ENCODE results near the gene MYL9. TPM values are rescaled to one million over a fixed set of nuclear protein-coding genes. Genes with fewer than 3 reads are reported as not detected.

MYL9 gene
- polyA plus RNA-seq, 1 of the 3 experiments (the other 2 are of a cell fraction): not detected

DNA sequence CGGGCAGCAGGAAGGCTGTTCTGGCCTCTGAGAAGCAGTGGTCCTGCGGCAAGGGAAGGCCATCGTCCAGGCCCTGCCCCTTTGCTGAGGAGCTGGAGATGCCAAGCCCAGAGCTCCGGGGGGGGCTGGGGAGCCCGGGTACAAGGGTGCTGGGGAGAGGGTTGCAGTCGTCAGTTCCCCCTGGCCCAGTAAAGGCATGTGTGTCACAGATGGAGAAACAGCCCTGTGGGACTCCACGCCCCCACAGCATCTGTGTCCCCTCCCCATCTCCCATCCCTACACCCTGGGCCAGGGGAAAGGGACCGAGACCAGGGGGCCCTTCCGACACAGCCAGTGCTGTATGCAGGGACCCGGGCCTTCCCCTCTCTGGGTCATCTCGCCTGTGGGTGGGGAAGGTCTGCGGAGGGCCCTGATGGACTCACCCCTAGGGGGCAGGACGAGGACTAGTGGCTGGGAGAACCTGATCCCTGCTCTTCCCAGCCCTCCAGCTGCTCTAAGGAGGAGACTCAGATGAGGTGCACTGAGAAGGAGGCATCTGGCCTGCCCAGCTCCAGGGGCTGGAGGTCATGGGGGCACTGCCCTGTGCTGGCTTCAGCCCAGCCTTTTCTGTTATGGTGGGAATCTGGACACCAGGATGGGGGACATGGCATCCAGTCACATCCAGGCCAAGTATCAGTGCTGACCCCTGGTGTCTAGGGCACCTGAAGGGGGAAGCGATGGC lies 609 bp downstream of the MYL9 start:
- Histone ChIP-seq H4K20me1 (ENCODE audit: insufficient read depth) (no peaks in the 10 kb centered on the region), H3K4me1 (ENCODE audit: control insufficient read depth in 1 of 2, insufficient read depth in 2 of 2, low read depth in 1 of 2, low read length in 1 of 2) (peaks cover 0 to 8% of the 10 kb centered on the region in 2 experiments; a peak in 2 of 4 replicates), H3K9me3 (no peaks in the 10 kb centered on the region), H3K36me3 (replicated peaks in 1 of 2; ENCODE audit: control insufficient read depth in 1 of 2, insufficient read depth in 2 of 2, low read length in 1 of 2) (no peaks in the 10 kb centered on the region), H3K27ac (ENCODE audit: low read depth in 2 of 2, low read length in 1 of 2) (no peak overlapping the region), H3K9ac (no peak overlapping the region), H3K79me2 (ENCODE audit: insufficient read depth) (no peaks in the 10 kb centered on the region), H3F3A (replicated peaks; ENCODE audit: insufficient read depth) (peaks cover 10% of the 10 kb centered on the region), H2AFZ (ENCODE audit: low read depth) (no peak overlapping the region), H3K4me3 (ENCODE audit: low read depth in 2 of 2, low read length in 1 of 2) (no peak overlapping the region; a peak in 1 of 4 replicates), H3K27me3 (ENCODE audit: insufficient read depth) (no peaks in the 10 kb centered on the region), H3K9me2 (no peaks in the 10 kb centered on the region), H3K4me2 (no peak overlapping the region)
- POLR2A ChIA-PET: no interaction called here
- CTCF ChIA-PET: interaction anchor here (0.6 to 1.3 kb wide), 3 partner anchors 8 to 63 kb away, joined by 3 read pairs; partner anchors contain the start of gene RAB5IF
- DNase-seq: peak; percentile 55
- 53% methylated on average over 8 of the region's 14 CpGs for WGBS (ENCODE audit: low lambda C conversion rate)
- TF ChIP-seq TEAD4 (IDR thresholded peaks at IDR 0.05; ENCODE audit: borderline replicate concordance, insufficient read depth): no peak
- TF ChIP-seq, protein P1, sequence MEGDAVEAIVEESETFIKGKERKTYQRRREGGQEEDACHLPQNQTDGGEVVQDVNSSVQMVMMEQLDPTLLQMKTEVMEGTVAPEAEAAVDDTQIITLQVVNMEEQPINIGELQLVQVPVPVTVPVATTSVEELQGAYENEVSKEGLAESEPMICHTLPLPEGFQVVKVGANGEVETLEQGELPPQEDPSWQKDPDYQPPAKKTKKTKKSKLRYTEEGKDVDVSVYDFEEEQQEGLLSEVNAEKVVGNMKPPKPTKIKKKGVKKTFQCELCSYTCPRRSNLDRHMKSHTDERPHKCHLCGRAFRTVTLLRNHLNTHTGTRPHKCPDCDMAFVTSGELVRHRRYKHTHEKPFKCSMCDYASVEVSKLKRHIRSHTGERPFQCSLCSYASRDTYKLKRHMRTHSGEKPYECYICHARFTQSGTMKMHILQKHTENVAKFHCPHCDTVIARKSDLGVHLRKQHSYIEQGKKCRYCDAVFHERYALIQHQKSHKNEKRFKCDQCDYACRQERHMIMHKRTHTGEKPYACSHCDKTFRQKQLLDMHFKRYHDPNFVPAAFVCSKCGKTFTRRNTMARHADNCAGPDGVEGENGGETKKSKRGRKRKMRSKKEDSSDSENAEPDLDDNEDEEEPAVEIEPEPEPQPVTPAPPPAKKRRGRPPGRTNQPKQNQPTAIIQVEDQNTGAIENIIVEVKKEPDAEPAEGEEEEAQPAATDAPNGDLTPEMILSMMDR (IDR thresholded peaks at IDR 0.05): peak; percentile 35; the same call in 1 of the 2 replicates

DNA sequence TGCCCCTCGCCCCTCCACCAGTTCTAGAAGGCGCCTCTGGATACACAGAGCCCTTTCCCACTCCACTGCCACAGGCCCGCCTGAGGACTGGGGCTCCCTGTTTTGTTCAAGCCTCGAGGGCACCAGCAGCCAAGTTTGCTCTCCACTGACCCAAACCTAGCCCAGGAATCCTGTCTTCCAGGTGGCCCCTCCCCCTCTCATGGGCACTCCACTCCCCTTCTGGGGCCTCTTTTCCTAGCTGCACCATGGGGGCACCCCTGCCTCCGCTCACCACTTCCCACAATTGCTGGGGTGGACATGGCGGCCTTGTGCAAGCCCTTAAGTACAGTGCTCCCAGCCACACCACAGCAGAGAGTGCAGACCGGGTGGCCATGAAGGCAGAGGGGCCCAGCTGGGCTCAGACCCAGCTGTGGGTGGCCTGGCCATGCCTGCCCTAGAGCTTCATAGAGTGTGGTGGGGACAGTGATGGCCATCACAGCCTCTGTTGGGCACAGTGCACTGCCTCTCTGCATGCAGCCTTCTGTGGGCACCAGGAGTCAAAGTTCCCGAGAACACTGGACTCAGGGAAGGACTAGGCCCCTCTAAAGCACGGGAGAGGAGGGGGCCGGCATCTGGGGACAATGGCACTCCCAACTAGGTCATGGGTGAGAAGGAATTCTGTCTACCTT lies 1.3 kb downstream of the MYL9 start:
- Histone ChIP-seq H3K9me2 (no peaks in the 10 kb centered on the region), H3K4me2 (no peak overlapping the region), H3K9ac (no peak overlapping the region)

More for the DNA sequence above, 1.3 kb downstream of the MYL9 start:
- no peak overlapping the region; a peak in 1 of 4 replicates for H3K4me3 ChIP-seq (ENCODE audit: low read depth in 2 of 2, low read length in 1 of 2)
- TF ChIP-seq GATA2 (CRISPR knock-in tag; IDR thresholded peaks at IDR 0.05) (no peak), RAD21 (IDR thresholded peaks at IDR 0.05; ENCODE audit: low read length) (no peak), MXI1 (IDR thresholded peaks at IDR 0.05; ENCODE audit: low read depth, low read length) (no peak), EZH2phosphoT487 (IDR thresholded peaks at IDR 0.05; ENCODE audit: borderline replicate concordance, low read depth) (no peak), CHD2 (IDR thresholded peaks at IDR 0.05; ENCODE audit: low read length, partially characterized antibody) (no peak), GABPA (IDR thresholded peaks at IDR 0.05; ENCODE audit: low read depth) (no peak), RXRA (IDR thresholded peaks at IDR 0.05; ENCODE audit: borderline replicate concordance, low read depth) (no peak), SMC3 (IDR thresholded peaks at IDR 0.05; ENCODE audit: low read depth, low read length) (no peak), MEF2A (IDR thresholded peaks at IDR 0.05; ENCODE audit: borderline replicate concordance, low read depth) (no peak), YY1 (IDR thresholded peaks at IDR 0.05; ENCODE audit: low read depth) (no peak), RFX5 (IDR thresholded peaks at IDR 0.05; ENCODE audit: low read length) (no peak)
- TF ChIP-seq, protein P2, sequence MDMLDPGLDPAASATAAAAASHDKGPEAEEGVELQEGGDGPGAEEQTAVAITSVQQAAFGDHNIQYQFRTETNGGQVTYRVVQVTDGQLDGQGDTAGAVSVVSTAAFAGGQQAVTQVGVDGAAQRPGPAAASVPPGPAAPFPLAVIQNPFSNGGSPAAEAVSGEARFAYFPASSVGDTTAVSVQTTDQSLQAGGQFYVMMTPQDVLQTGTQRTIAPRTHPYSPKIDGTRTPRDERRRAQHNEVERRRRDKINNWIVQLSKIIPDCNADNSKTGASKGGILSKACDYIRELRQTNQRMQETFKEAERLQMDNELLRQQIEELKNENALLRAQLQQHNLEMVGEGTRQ (IDR thresholded peaks at IDR 0.05; ENCODE audit: borderline replicate concordance, low read depth, low read length): no peak
- TF ChIP-seq, protein P1 (IDR thresholded peaks at IDR 0.05): no peak
- no peak overlapping the region for H2AFZ ChIP-seq (ENCODE audit: low read depth)
- no peaks in the 10 kb centered on the region for H3K9me3 ChIP-seq
- peaks cover 0 to 8% of the 10 kb centered on the region in 2 experiments; a peak in 2 of 4 replicates for H3K4me1 ChIP-seq (ENCODE audit: control insufficient read depth in 1 of 2, insufficient read depth in 2 of 2, low read depth in 1 of 2, low read length in 1 of 2)
- no peaks in the 10 kb centered on the region for H3K27me3 ChIP-seq (ENCODE audit: insufficient read depth)
- H4K20me1 ChIP-seq (ENCODE audit: insufficient read depth): no peaks in the 10 kb centered on the region
- WGBS (ENCODE audit: low lambda C conversion rate): 93% methylated on average over 10 of the region's 10 CpGs
- H3K27ac ChIP-seq (ENCODE audit: low read depth in 2 of 2, low read length in 1 of 2): no peak overlapping the region
- DNase-seq: no peak
- POLR2A ChIA-PET: no interaction called here
- H3K79me2 ChIP-seq (ENCODE audit: insufficient read depth): no peaks in the 10 kb centered on the region
- H3K36me3 ChIP-seq (replicated peaks in 1 of 2; ENCODE audit: control insufficient read depth in 1 of 2, insufficient read depth in 2 of 2, low read length in 1 of 2): no peaks in the 10 kb centered on the region
- CTCF ChIA-PET: interaction anchor here (0.6 to 0.9 kb wide), 3 partner anchors 7 to 266 kb away, joined by 3 to 4 read pairs (median 3); no protein-coding TSS in a partner anchor
- H3F3A ChIP-seq (replicated peaks; ENCODE audit: insufficient read depth): peaks cover 10% of the 10 kb centered on the region

All from SK-N-SH (cell line).